ENCODE measurements around the gene GALNT14. TPM values are rescaled to one million over a fixed set of nuclear protein-coding genes. Genes with fewer than 3 reads are reported as not detected.

Gene GALNT14
- total and polyA plus RNA-seq, 2 of the 8 experiments (the other 6 are each of a cell fraction or from before 2014, with no cell fraction given): 13.0 to 13.7 TPM

GRCh38 chr2:31140151-31140550 lies 1.9 kb upstream of the GALNT14 start:
- no peak for DNase-seq (ENCODE audit: low read depth in 1 of 2, low spot score in 2 of 2)
- FAIRE-seq: no peak
- no peak overlapping the region for H3K23ac ChIP-seq (ENCODE audit: insufficient read length)
- H2BK120ac ChIP-seq (replicated peaks; ENCODE audit: low read depth, low read length): no peak overlapping the region
- peaks cover 0 to 5% (median 4%) of the 10 kb centered on the region in 4 experiments; a peak in 4 of 7 replicates for H3K4me1 ChIP-seq (replicated peaks in 1 of 4; ENCODE audit: control insufficient read depth in 3 of 4, insufficient read depth in 4 of 4, low read length in 3 of 4)
- H2BK15ac ChIP-seq (ENCODE audit: low read length): no peak overlapping the region
- H4K91ac ChIP-seq (replicated peaks; ENCODE audit: insufficient read length, low read length): no peak overlapping the region
- POLR2A ChIA-PET (ENCODE audit: partially characterized antibody): no interaction called here
- peaks cover 14% of the 10 kb centered on the region; the same call in 1 of the 2 replicates for H3K23me2 ChIP-seq (ENCODE audit: low read depth, low read length)
- WGBS, 2 experiments (ENCODE audit: extremely low coverage in 1 of 2, insufficient coverage in 1 of 2, insufficient read length in 1 of 2, insufficient replicate concordance in 2 of 2, low coverage in 1 of 2, low lambda C conversion rate in 2 of 2, missing lambda C conversion rate in 1 of 2): 82% methylated on average over 8 of the region's 8 CpGs; no CpG with 5 or more reads in 1 of the 2 experiments
- no peak overlapping the region for H2BK20ac ChIP-seq (ENCODE audit: low read length)
- H2BK5ac ChIP-seq (ENCODE audit: low read depth, low read length): no peak overlapping the region
- no peaks in the 10 kb centered on the region for H3K79me2 ChIP-seq (ENCODE audit: control insufficient read depth in 1 of 2, insufficient read depth in 2 of 2, low read length in 2 of 2)
- H3K4me2 ChIP-seq (ENCODE audit: insufficient read depth in 1 of 2, low read depth in 2 of 2, low read length in 2 of 2): no peak overlapping the region
- no peak overlapping the region for H3K9ac ChIP-seq (replicated peaks in 1 of 4; ENCODE audit: extremely low read depth in 1 of 4, low read depth in 3 of 4, low read length in 3 of 4)
- H3K56ac ChIP-seq (replicated peaks; ENCODE audit: insufficient read length, low read depth, low read length): no peak overlapping the region
- no peak overlapping the region for H3K27ac ChIP-seq (ENCODE audit: low read depth, low read length)
- no peak overlapping the region for H4K8ac ChIP-seq (ENCODE audit: extremely low read depth, insufficient read depth, low read length)
- no peak overlapping the region for H3K14ac ChIP-seq (ENCODE audit: insufficient read length)
- no peak overlapping the region for H3K4ac ChIP-seq (replicated peaks; ENCODE audit: insufficient read length, low read depth, low read length)
- no peak overlapping the region for H2AFZ ChIP-seq (ENCODE audit: low read length)
- H3K36me3 ChIP-seq (ENCODE audit: control insufficient read depth in 2 of 4, insufficient read depth in 4 of 4, low read length in 3 of 4): no peaks in the 10 kb centered on the region
- H3K4me3 ChIP-seq (ENCODE audit: extremely low read depth in 1 of 4, insufficient read depth in 2 of 4, low read depth in 3 of 4, low read length in 4 of 4): no peak overlapping the region
- H3K27me3 ChIP-seq (replicated peaks in 1 of 4; ENCODE audit: control insufficient read depth in 3 of 4, extremely low read depth in 1 of 4, insufficient read depth in 3 of 4, low read length in 3 of 4): peaks cover 13 to 50% (median 46%) of the 10 kb centered on the region in 4 experiments
- peaks cover 2 to 5% of the 10 kb centered on the region in 2 experiments for H4K20me1 ChIP-seq (replicated peaks in 1 of 2; ENCODE audit: control insufficient read depth in 1 of 2, insufficient read depth in 2 of 2, low read length in 2 of 2)
- no peak for TF ChIP-seq ATF2 (IDR thresholded peaks at IDR 0.05; ENCODE audit: low read length)
- TF ChIP-seq E2F6 (IDR thresholded peaks at IDR 0.05): no peak
- no peak for TF ChIP-seq CREB1 (IDR thresholded peaks at IDR 0.05)
- no peak for TF ChIP-seq TCF12 (IDR thresholded peaks at IDR 0.05; ENCODE audit: low read depth, low read length)
- TF ChIP-seq SUZ12 (IDR thresholded peaks at IDR 0.05; ENCODE audit: low read length): no peak
- TF ChIP-seq TAF7 (optimal IDR thresholded peaks at IDR 0.05; ENCODE audit: borderline replicate concordance, low read depth, low read length): no peak
- no peak for TF ChIP-seq SP1 (IDR thresholded peaks at IDR 0.05; ENCODE audit: low read depth, low read length)
- no peak for TF ChIP-seq SIN3A (conservative IDR thresholded peaks at IDR 0.05 in 1 of 2, IDR thresholded peaks at IDR 0.05 in 1 of 2; ENCODE audit: low read depth in 1 of 2, low read length in 2 of 2)
- TF ChIP-seq RBBP5 (IDR thresholded peaks at IDR 0.05; ENCODE audit: borderline replicate concordance, low read depth, low read length): no peak
- CTCF ChIA-PET (ENCODE audit: partially characterized antibody): interaction anchor here (1.4 to 5.6 kb wide), 9 partner anchors 11 to 427 kb away, joined by 3 to 40 read pairs (median 9); no protein-coding TSS in a partner anchor
- no peak overlapping the region for H2AK5ac ChIP-seq (ENCODE audit: low read depth, low read length)
- H3K9me3 ChIP-seq (ENCODE audit: insufficient read depth in 2 of 2, low read depth in 1 of 2, low read length in 1 of 2): no peaks in the 10 kb centered on the region
- H3K79me1 ChIP-seq (ENCODE audit: low read depth, low read length): no peaks in the 10 kb centered on the region
- H4K5ac ChIP-seq (ENCODE audit: insufficient read length, low read depth, low read length): no peak overlapping the region
- no peak overlapping the region for H3K18ac ChIP-seq (ENCODE audit: extremely low read depth, low read length)
- no peak overlapping the region for H2BK12ac ChIP-seq (ENCODE audit: low read depth, low read length)

Measured in H1 (cell line).